AG04450 (cell line): ENCODE data around the gene FBXW4. TPM values are rescaled to one million over a fixed set of nuclear protein-coding genes. Genes with fewer than 3 reads are reported as not detected.
"Not testable (repeated sequence)": the region's sequence is repeated elsewhere in the genome, so short reads cannot be mapped to it uniquely, and the experiment has no call there.

Source experiments
- CTCF ChIA-PET: fragments of 300-600, 350-600 bp; formaldehyde crosslinking; extraction: SDS; loops from one replicate; lab custom pipeline; 2022; ENCODE audit warnings: antibody characterized with exemption, inconsistent platforms; lab: Charles Lee
- POLR2A ChIA-PET: fragments of 350-600 bp; formaldehyde crosslinking; extraction: SDS; loops from one replicate; lab custom pipeline; 2021; ENCODE audit warnings: antibody characterized with exemption, inconsistent platforms; lab: Yijun Ruan, JAX
- DNase-seq: peaks from one replicate; pipeline ENCODE4 v3.0.0-alpha.2; 2011; ENCODE audit warnings: low read depth, low spot score
- H3K27ac ChIP-seq: one replicate; pipeline ENCODE4 v1.5.1; 2012; ENCODE audit warnings: low read depth, low read length, control low read depth
- H3K27me3 ChIP-seq: one replicate; pipeline ENCODE4 v1.6.0; 2012; ENCODE audit warnings: low read length; ENCODE audit not compliant: control insufficient read depth, insufficient read depth
- H3K4me3 ChIP-seq: 2 replicates; pipeline ENCODE4 v1.5.1; 2011; ENCODE audit warnings: mild to moderate bottlenecking, low read depth, low read length, control low read depth
- H3K9me3 ChIP-seq: 2 replicates; pipeline ENCODE4 v1.5.1; 2012; ENCODE audit warnings: low read length; ENCODE audit not compliant: control insufficient read depth, insufficient read depth
- polyA plus RNA-seq: library from polyadenylated mRNA; depleted of rRNA; stranded (reverse); fragments of >200 nt; gene quantifications from 2 replicates; pipeline ENCODE4 v1.2.3, GENCODE V29; 2011
- TF ChIP-seq, protein P1 (sequence below): IDR thresholded peaks from 2 replicates; pipeline ENCODE4 v1.5.1; 2011; ENCODE audit warnings: low read depth, low read length, control low read depth, inconsistent platforms

FBXW4 gene
- polyA plus RNA-seq, 1 experiment, result 18.3 TPM

DNA sequence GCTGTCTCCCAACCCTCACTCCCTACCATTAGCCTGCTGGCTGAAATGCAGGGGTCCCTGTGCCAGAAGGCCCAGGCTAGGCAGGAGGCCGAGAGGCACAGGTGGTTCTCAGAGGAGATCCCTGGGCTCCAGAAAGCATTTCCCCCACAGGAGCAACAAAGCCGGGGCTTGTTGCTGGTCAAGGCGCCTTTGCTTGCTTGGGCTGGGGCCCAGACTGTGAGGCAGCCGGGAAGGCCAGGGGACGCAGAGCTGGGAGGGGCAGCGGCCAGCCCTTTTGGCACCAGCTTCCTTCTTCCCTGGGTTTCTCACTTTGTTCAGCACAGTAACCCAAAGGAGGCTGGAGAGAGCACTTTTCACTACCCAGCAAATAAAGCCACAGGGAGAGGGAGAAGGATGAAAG lies 48.6 kb downstream of the FBXW4 start:
- Histone ChIP-seq H3K27me3 (no peaks in the 10 kb centered on the region), H3K9me3 (no peaks in the 10 kb centered on the region), H3K27ac (no peak overlapping the region), H3K4me3 (no peak overlapping the region)
- ChIA-PET POLR2A (no interaction called here), CTCF (no interaction called here)
- no peak for DNase-seq
- TF ChIP-seq, protein P1, sequence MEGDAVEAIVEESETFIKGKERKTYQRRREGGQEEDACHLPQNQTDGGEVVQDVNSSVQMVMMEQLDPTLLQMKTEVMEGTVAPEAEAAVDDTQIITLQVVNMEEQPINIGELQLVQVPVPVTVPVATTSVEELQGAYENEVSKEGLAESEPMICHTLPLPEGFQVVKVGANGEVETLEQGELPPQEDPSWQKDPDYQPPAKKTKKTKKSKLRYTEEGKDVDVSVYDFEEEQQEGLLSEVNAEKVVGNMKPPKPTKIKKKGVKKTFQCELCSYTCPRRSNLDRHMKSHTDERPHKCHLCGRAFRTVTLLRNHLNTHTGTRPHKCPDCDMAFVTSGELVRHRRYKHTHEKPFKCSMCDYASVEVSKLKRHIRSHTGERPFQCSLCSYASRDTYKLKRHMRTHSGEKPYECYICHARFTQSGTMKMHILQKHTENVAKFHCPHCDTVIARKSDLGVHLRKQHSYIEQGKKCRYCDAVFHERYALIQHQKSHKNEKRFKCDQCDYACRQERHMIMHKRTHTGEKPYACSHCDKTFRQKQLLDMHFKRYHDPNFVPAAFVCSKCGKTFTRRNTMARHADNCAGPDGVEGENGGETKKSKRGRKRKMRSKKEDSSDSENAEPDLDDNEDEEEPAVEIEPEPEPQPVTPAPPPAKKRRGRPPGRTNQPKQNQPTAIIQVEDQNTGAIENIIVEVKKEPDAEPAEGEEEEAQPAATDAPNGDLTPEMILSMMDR, result no peak

DNA sequence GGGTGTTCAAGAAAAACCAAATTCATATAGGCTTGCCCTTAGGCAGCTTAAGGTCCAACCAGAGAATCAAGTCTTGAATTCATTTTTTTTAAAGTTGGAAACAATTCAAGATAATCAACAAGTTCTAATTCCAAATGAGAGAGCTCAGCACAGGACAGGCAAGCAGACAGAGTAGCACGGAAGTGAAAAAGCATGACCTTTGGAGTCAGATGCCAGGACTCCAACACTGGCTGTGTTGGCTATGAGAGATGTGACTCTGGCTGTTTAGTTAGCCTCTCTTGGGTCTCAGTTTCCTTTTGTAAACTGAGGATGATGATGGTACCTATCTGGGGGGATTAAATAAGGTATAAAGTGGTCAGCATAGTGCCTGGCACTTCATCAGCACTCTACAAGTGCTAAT lies 49.3 kb downstream of the FBXW4 start:
- Histone ChIP-seq H3K4me3 (no peak overlapping the region), H3K27ac (no peak overlapping the region), H3K27me3 (no peaks in the 10 kb centered on the region), H3K9me3 (no peaks in the 10 kb centered on the region)
- DNase-seq, result no peak
- TF ChIP-seq, protein P1, result no peak
- CTCF ChIA-PET, result no interaction called here
- POLR2A ChIA-PET, result no interaction called here

DNA sequence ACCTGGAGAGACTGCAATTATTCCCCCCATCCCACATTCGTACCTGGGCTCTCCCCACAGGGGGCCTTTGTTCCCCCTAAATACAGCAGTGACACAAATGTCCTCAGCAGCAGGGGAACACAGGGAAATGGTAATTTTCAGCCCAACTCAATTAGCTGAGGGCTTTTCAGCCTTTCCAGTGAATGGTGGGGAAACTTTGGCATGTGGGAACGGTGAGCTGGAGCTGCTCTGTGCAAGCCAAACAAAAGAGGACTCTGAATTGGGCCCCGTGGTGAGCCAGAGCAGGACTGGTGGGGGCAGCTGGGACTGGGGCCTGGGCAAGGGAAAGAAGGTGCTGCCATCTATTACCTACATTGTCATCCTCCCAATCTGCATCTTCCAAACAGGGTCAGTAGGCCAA lies 51.0 kb downstream of the FBXW4 start:
- no peak overlapping the region for H3K27ac ChIP-seq
- no peak overlapping the region for H3K4me3 ChIP-seq
- ChIA-PET POLR2A (no interaction called here), CTCF (no interaction called here)
- H3K9me3 ChIP-seq, result no peaks in the 10 kb centered on the region
- DNase-seq, result no peak
- H3K27me3 ChIP-seq, result no peaks in the 10 kb centered on the region
- TF ChIP-seq, protein P1, result no peak

DNA sequence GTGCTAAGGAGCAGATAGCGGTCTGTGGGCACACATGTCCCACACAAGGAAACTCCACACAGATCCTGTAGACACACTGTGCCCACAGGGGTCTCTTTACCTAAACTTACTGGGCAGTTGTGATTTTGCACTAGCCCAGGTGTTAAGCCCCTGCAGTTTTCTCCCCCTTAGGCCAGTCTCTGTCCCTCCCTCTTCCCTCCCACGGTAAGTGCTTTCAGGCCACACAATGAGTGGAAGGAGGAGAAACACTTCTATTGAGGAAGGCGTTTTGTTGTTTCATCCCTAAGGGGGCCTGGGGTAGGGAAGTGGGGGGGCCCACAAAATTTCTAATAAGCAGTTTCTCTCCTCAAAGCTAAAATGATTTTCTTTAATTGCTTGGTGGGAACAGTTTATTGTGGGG lies 51.4 kb downstream of the FBXW4 start:
- TF ChIP-seq, protein P1, result no peak
- Histone ChIP-seq H3K27ac (no peak overlapping the region), H3K27me3 (no peaks in the 10 kb centered on the region), H3K4me3 (no peak overlapping the region), H3K9me3 (no peaks in the 10 kb centered on the region)
- POLR2A ChIA-PET, result no interaction called here
- CTCF ChIA-PET, result no interaction called here
- DNase-seq, result no peak

DNA sequence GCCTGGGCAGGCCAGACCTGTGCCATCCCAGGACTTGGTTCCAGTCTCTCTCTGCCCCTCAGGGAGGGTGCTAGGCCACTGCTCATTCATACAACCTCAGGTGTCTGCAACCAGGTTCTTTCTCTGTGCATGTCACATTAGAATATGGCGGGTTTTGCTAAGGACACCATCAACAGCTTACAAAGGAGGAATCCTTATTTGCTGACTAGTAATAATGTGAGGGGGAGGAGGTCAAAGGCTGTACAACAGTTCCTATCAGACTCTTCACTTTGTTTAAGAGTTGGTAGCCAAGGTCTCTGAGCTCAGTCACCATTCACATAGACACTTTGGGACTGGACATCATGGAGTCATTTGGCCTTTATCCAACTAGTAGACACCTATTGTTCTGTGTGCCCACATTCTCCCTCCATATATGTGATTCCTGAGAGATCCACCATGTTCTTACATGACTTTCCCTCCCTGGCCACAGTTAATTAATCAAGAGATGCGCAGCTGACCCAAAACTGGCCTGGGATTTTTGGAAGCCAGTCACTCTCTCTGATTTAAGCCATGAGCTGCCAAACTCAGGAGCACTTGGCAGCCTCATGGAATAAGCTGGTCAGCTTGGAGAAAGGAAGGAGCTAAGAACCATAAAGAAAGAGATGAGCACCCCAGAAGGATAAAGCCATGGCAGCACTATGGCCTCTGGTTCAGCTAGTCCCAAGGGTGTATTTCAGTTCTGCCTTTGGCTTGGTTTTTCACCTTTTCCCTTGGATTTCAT lies 55.6 kb downstream of the FBXW4 start:
- Histone ChIP-seq H3K9me3 (no peaks in the 10 kb centered on the region), H3K27ac (no peak overlapping the region), H3K27me3 (no peaks in the 10 kb centered on the region), H3K4me3 (no peak overlapping the region)
- TF ChIP-seq, protein P1, result no peak
- no peak for DNase-seq
- POLR2A ChIA-PET, result no interaction called here
- CTCF ChIA-PET, result interaction anchor here (1.0 kb wide), 1 partner anchor 142 kb away, joined by 3 read pairs; no protein-coding TSS in a partner anchor

DNA sequence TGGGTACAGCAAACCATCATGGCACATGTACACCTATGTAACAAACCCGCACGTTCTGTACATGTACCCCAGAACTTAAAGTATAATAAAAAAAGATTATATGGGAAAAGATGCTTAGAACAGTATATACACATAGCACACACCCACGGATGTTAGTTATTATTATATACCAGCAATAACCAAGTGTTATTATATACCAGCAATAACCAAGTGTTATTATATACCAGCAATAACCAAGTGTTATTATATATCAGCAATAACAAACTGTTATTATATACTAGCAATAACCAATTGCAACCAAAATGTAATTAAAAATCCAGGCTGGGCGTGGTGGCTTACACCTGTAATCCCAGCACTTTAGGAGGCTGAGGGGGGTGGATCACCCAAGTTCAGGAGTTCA lies 61.5 kb downstream of the FBXW4 start:
- POLR2A ChIA-PET, H3K9me3 ChIP-seq, H3K4me3 ChIP-seq, CTCF ChIA-PET, H3K27me3 ChIP-seq, H3K27ac ChIP-seq, DNase-seq: not testable (repeated sequence)
